Measurements from ENCODE around the gene CACNG4.

DNA sequence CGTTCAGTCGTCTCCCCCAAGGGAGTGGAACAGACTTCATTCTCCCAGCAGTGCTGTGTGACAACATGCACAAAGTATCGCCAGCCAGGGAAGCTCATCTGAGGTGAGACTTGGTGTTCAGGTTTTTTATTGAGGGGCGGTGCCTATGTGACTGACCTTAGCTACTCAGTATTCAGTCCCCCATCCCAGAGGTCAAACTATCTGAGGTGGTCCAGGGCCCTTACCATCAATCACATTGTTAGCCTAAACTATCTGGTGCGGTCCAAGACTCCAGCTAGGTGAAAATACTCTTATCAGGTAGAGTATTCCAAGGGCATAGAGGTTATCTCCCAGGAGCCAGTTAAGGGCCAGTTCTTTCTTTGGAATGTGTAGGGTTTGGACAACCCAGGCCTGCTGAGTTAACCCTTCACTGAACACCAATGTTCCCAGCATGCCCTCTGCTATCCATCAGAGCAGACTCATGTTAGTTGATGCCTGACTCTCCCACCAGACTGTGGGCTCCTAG lies 74.4 kb downstream of the CACNG4 start:
- TF ChIP-seq, protein P1, sequence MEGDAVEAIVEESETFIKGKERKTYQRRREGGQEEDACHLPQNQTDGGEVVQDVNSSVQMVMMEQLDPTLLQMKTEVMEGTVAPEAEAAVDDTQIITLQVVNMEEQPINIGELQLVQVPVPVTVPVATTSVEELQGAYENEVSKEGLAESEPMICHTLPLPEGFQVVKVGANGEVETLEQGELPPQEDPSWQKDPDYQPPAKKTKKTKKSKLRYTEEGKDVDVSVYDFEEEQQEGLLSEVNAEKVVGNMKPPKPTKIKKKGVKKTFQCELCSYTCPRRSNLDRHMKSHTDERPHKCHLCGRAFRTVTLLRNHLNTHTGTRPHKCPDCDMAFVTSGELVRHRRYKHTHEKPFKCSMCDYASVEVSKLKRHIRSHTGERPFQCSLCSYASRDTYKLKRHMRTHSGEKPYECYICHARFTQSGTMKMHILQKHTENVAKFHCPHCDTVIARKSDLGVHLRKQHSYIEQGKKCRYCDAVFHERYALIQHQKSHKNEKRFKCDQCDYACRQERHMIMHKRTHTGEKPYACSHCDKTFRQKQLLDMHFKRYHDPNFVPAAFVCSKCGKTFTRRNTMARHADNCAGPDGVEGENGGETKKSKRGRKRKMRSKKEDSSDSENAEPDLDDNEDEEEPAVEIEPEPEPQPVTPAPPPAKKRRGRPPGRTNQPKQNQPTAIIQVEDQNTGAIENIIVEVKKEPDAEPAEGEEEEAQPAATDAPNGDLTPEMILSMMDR (conservative IDR thresholded peaks at IDR 0.05) = no peak
- no peak for TF ChIP-seq EZH2 (IDR thresholded peaks at IDR 0.05; ENCODE audit: low read depth)

Measured in PC-9 (cell line).